HepG2 (cell line): ENCODE results near the gene TTLL1. TPM values are rescaled to one million over a fixed set of nuclear protein-coding genes. Genes with fewer than 3 reads are reported as not detected.

Experiments
- ARID5B ChIP-seq: IDR thresholded peaks from 2 replicates; pipeline ENCODE4 v1.4.0; 2020; ENCODE audit warnings: mild to moderate bottlenecking, missing genetic modification reagents
- ATF4 ChIP-seq, 2 experiments: fragments of 450-650 bp in 1 of 2; sonication (generic) in 1 of 2; formaldehyde crosslinking; IDR thresholded peaks; 2 replicates each; pipeline versions ENCODE4 v1.5.0 to v1.8.0; 2020 to 2022; ENCODE audit warnings: mild to moderate bottlenecking in 1 of 2, missing genetic modification reagents in 1 of 2
- CHCHD3 ChIP-seq: sonication (generic); formaldehyde crosslinking; IDR thresholded peaks from 2 replicates; pipeline ENCODE4 v1.8.0; 2022; ENCODE audit warnings: mild to moderate bottlenecking, missing genetic modification reagents, moderate library complexity
- DNMT3B ChIP-seq: conservative IDR thresholded peaks from 2 replicates; pipeline ENCODE4 v1.6.1; 2016; ENCODE audit warnings: missing biosample characterization, control low read depth
- EEA1 ChIP-seq: sonication (generic); formaldehyde crosslinking; IDR thresholded peaks from 2 replicates; pipeline ENCODE4 v1.5.1; 2020; ENCODE audit warnings: mild to moderate bottlenecking, missing genetic modification reagents, borderline replicate concordance
- GFI1 ChIP-seq: sonication (generic); formaldehyde crosslinking; IDR thresholded peaks from 2 replicates; pipeline ENCODE4 v1.5.0; 2020; ENCODE audit warnings: missing genetic modification reagents, mild to moderate bottlenecking, borderline replicate concordance
- GZF1 ChIP-seq: sonication (generic); formaldehyde crosslinking; IDR thresholded peaks from 2 replicates; pipeline ENCODE4 v1.5.1; 2020; ENCODE audit warnings: mild to moderate bottlenecking, missing genetic modification reagents
- HHEX ChIP-seq: IDR thresholded peaks from 2 replicates; pipeline ENCODE4 v1.6.1; 2016; ENCODE audit warnings: control low read depth
- KAT7 ChIP-seq: IDR thresholded peaks from 2 replicates; pipeline ENCODE4 v1.6.1; 2018; ENCODE audit warnings: borderline replicate concordance, missing compliant biosample characterization
- KDM5A ChIP-seq: fragments of 200-600 bp; sonication (generic); IDR thresholded peaks from 2 replicates; pipeline ENCODE4 v1.7.0; 2018; ENCODE audit warnings: antibody characterized with exemption, mild to moderate bottlenecking, low read length, borderline replicate concordance
- KLF16 ChIP-seq, 2 experiments: sonication (generic) in 1 of 2; formaldehyde crosslinking in 1 of 2; IDR thresholded peaks; 2 replicates each; pipeline versions ENCODE4 v1.6.1 to v1.8.0; 2016 to 2023; ENCODE audit warnings: missing genetic modification reagents in 2 of 2, missing compliant biosample characterization in 1 of 2
- PHF21A ChIP-seq: sonication (generic); formaldehyde crosslinking; IDR thresholded peaks from 2 replicates; pipeline ENCODE4 v1.5.0; 2020; ENCODE audit warnings: mild to moderate bottlenecking, missing genetic modification reagents
- RFX5 ChIP-seq: IDR thresholded peaks from 2 replicates; pipeline ENCODE4 v1.6.1; 2011; ENCODE audit warnings: low read depth, low read length, improper control_type of control experiment
- SMC3 ChIP-seq: IDR thresholded peaks from 2 replicates; pipeline ENCODE4 v1.6.1; 2011; ENCODE audit warnings: low read length, improper control_type of control experiment
- SP4 ChIP-seq: sonication (generic); formaldehyde crosslinking; IDR thresholded peaks from 2 replicates; pipeline ENCODE4 v1.8.1; 2023; ENCODE audit warnings: mild to moderate bottlenecking, missing genetic modification reagents
- TFAP4 ChIP-seq: sonication (generic); IDR thresholded peaks from 2 replicates; pipeline ENCODE4 v1.6.1; 2016; ENCODE audit warnings: low read depth, borderline replicate concordance
- THAP8 ChIP-seq: sonication (generic); formaldehyde crosslinking; IDR thresholded peaks from 2 replicates; pipeline ENCODE4 v1.5.1; 2020; ENCODE audit warnings: missing genetic modification reagents, mild to moderate bottlenecking, borderline replicate concordance
- ZBTB37 ChIP-seq: sonication (generic); formaldehyde crosslinking; IDR thresholded peaks from 2 replicates; pipeline ENCODE4 v1.4.0; 2020; ENCODE audit warnings: mild to moderate bottlenecking, missing genetic modification reagents
- ZBTB42 ChIP-seq: sonication (generic); formaldehyde crosslinking; IDR thresholded peaks from 2 replicates; pipeline ENCODE4 v1.5.0; 2020; ENCODE audit warnings: mild to moderate bottlenecking, missing genetic modification reagents
- ZNF10 ChIP-seq: sonication (generic); formaldehyde crosslinking; IDR thresholded peaks from 2 replicates; pipeline ENCODE4 v1.4.0; 2020; ENCODE audit warnings: mild to moderate bottlenecking, low read depth, missing genetic modification reagents, borderline replicate concordance
- ZNF614 ChIP-seq: IDR thresholded peaks from 2 replicates; pipeline ENCODE4 v1.6.1; 2018; ENCODE audit warnings: missing biosample characterization, missing genetic modification reagents, inconsistent platforms, borderline replicate concordance
- ZSCAN20 ChIP-seq: sonication (generic); formaldehyde crosslinking; IDR thresholded peaks from 2 replicates; pipeline ENCODE4 v1.4.0; 2020; ENCODE audit warnings: missing genetic modification reagents, mild to moderate bottlenecking, borderline replicate concordance
- polyA plus RNA-seq, 8 experiments: library from polyadenylated mRNA; depleted of rRNA in 3 of 8; stranded (reverse) in 7 of 8; unstranded in 1 of 8; fragments of >200 nt; fragmentation: Illumina TruSeq in 4 of 8; extraction: Trizol in 4 of 8; gene quantifications; 2 replicates each; pipeline versions ENCODE4 v1.2.1 to v1.2.3, GENCODE V29; 2011 to 2016; ENCODE audit warnings: low read depth in 4 of 8, missing spikeins in 1 of 8, mixed read lengths in 1 of 8; ENCODE audit not compliant: insufficient read depth in 1 of 8
- total RNA-seq, 5 experiments: library from RNA; depleted of rRNA; stranded (reverse); fragments of >200 nt; fragmentation: Illumina TruSeq; extraction: Trizol; gene quantifications; 2 replicates each; pipeline ENCODE4 v1.2.3, GENCODE V29; 2016; ENCODE audit warnings: low read depth in 1 of 5

The TTLL1 gene
- total and polyA plus RNA-seq, 2 of the 13 experiments (the other 11 are each of a cell fraction or from before 2014, with no cell fraction given): 1.6 to 5.3 TPM

GRCh38 chr22:42994917-42995562 lies 94.2 kb downstream of the TTLL1 start (continued):
- TF ChIP-seq ARID5B (CRISPR knock-in tag) (peak; percentile 92), ZBTB42 (CRISPR knock-in tag) (no peak), ZSCAN20 (CRISPR knock-in tag) (no peak), THAP8 (CRISPR knock-in tag) (no peak), KLF16 (CRISPR knock-in tag; IDR thresholded peaks at IDR 0.05) (peak in 1 of 2 experiments; percentile 66; a peak in 1 of 4 replicates), GZF1 (CRISPR knock-in tag) (no peak), KDM5A (peak; percentile 26; the same call in 1 of the 2 replicates), DNMT3B (CRISPR knock-in tag) (no peak), EEA1 (CRISPR knock-in tag) (no peak), HHEX (CRISPR knock-in tag) (no peak), ZBTB37 (CRISPR knock-in tag) (peak; percentile 67; the same call in 1 of the 2 replicates), SMC3 (peak; percentile 27), TFAP4 (peak; percentile 8; the same call in 1 of the 2 replicates), CHCHD3 (CRISPR knock-in tag) (no peak), ATF4 (CRISPR knock-in tag; IDR thresholded peaks at IDR 0.05) (peak in 1 of 2 experiments; percentile 82; a peak in 2 of 4 replicates), ZNF614 (peak; percentile 61; the same call in 1 of the 2 replicates), RFX5 (no peak), SP4 (CRISPR knock-in tag) (no peak), ZNF10 (CRISPR knock-in tag) (no peak), KAT7 (CRISPR knock-in tag) (no peak), GFI1 (peak; percentile 34; the same call in 1 of the 2 replicates), PHF21A (CRISPR knock-in tag) (0 out of 2 replicates have a peak, but pooled peaks have one; percentile 73)
